RWPE1 (cell line): ENCODE data around the gene HLCS.

Experiments
- CTCF ChIA-PET: fragments of 350-600 bp; sonication (Branson Sonifier 250); formaldehyde crosslinking; extraction: SDS; loops from one replicate; lab custom pipeline; 2021; lab: Yijun Ruan, JAX
- POLR2A ChIA-PET: fragments of 400-600 bp; formaldehyde crosslinking; extraction: SDS; loops from one replicate; lab custom pipeline; 2020; ENCODE audit warnings: antibody characterized with exemption; ENCODE audit not compliant: low non-redundant PET; lab: Yijun Ruan, JAX
- DNase-seq: peaks from one replicate; pipeline ENCODE4 v3.0.0; 2012; ENCODE audit warnings: low spot score
- H3K27ac ChIP-seq: fragments of 450-650 bp; 2 replicates; pipeline ENCODE4 v1.5.1; 2017
- CTCF ChIP-seq: fragments of 450-650 bp; conservative IDR thresholded peaks from 2 replicates; pipeline ENCODE4 v1.5.1; 2017; ENCODE audit warnings: low read depth, mild to moderate bottlenecking

HLCS gene

GRCh38 chr21:36759348-36760083, 207.0 kb downstream of the HLCS start:
- ChIA-PET CTCF (interaction anchor here (0.7 kb wide), 1 partner anchor 25 kb away, joined by 4 read pairs; no protein-coding TSS in a partner anchor), POLR2A (no interaction called here)
- no peak overlapping the region for H3K27ac ChIP-seq
- no peak for DNase-seq
- TF ChIP-seq CTCF, result no peak

GRCh38 chr21:36757196-36757595, 209.3 kb downstream of the HLCS start:
- POLR2A ChIA-PET, result no interaction called here
- H3K27ac ChIP-seq, result no peak overlapping the region
- CTCF ChIA-PET, result interaction anchor here (1.5 kb wide), 1 partner anchor 172 kb away, joined by 4 read pairs; no protein-coding TSS in a partner anchor
- TF ChIP-seq CTCF, result no peak
- no peak for DNase-seq

GRCh38 chr21:36756527-36756926, 209.9 kb downstream of the HLCS start:
- ChIA-PET CTCF (interaction anchor here (0.6 kb wide), 1 partner anchor 8 kb away, joined by 3 read pairs; no protein-coding TSS in a partner anchor), POLR2A (no interaction called here)
- H3K27ac ChIP-seq, result no peak overlapping the region

GRCh38 chr21:36754241-36754898, 212.1 kb downstream of the HLCS start:
- H3K27ac ChIP-seq, result peak overlapping the region; percentile 46
- CTCF ChIA-PET, result interaction anchor here (0.5 kb wide), 1 partner anchor 24 kb away, joined by 3 read pairs; no protein-coding TSS in a partner anchor
- POLR2A ChIA-PET, result no interaction called here
- no peak for TF ChIP-seq CTCF
- no peak for DNase-seq

More at GRCh38 chr21:36756527-36756926, 209.9 kb downstream of the HLCS start:
- no peak for DNase-seq
- TF ChIP-seq CTCF, result no peak

- DNase-seq, result peak; percentile 8
- ChIA-PET CTCF (interaction anchor here (0.5 to 1.9 kb wide), 2 partner anchors 164 to 170 kb away, joined by 3 to 4 read pairs; no protein-coding TSS in a partner anchor), POLR2A (no interaction called here)
- H3K27ac ChIP-seq, result no peak overlapping the region
- TF ChIP-seq CTCF, result no peak
Measured at GRCh38 chr21:36753556-36753955, 212.9 kb downstream of the HLCS start.

GRCh38 chr21:36751383-36751782, 215.1 kb downstream of the HLCS start:
- CTCF ChIA-PET, result no interaction called here
- DNase-seq, result no peak
- H3K27ac ChIP-seq, result peak overlapping the region; percentile 35; the same call in 1 of the 2 replicates
- POLR2A ChIA-PET, result no interaction called here
- no peak for TF ChIP-seq CTCF
